ENCODE results near the gene NDRG2.
A peak's percentile ranks its signal among the peaks of the same experiment; 100 is the strongest.
"Not testable (repeated sequence)": the region's sequence is repeated elsewhere in the genome, so short reads cannot be mapped to it uniquely, and the experiment has no call there.

NDRG2 gene

GRCh38 chr14:20988717-20989470, 36.0 kb downstream of the NDRG2 start:
- DNase-seq (ENCODE audit: low read depth in 1 of 2, low spot score in 1 of 2), result no peak
- TF ChIP-seq JUND (IDR thresholded peaks at IDR 0.05; ENCODE audit: low read depth), result no peak
- in situ Hi-C loops (cut with HindIII; ENCODE audit: low pct_unique_long_range_greater_than_20kb, low sequenced_read_pairs), result no loop called here

DNA sequence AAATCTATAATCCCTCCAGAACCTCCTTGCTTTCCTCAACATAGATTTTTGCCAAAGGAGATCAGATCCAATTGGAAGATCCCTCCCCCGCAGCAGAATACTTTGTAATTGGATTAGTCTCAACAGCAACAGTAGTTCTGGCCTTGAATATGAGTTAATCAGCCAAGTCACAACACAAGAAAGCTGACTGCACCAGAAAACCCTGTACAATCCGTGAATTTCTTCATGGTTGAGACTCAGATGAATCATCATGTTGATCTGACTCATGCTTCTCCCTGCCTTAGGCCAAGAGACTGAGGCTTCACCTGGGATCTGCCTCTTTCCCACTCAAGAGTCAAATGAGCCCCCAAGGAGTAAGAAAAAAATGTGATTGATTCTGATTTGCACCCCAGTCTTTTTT, 38.0 kb downstream of the NDRG2 start:
- DNase-seq (ENCODE audit: low read depth in 1 of 2, low spot score in 1 of 2), result no peak
- in situ Hi-C loops (cut with HindIII; ENCODE audit: low pct_unique_long_range_greater_than_20kb, low sequenced_read_pairs), result no loop called here
- no peak for TF ChIP-seq JUND (IDR thresholded peaks at IDR 0.05; ENCODE audit: low read depth)

DNA sequence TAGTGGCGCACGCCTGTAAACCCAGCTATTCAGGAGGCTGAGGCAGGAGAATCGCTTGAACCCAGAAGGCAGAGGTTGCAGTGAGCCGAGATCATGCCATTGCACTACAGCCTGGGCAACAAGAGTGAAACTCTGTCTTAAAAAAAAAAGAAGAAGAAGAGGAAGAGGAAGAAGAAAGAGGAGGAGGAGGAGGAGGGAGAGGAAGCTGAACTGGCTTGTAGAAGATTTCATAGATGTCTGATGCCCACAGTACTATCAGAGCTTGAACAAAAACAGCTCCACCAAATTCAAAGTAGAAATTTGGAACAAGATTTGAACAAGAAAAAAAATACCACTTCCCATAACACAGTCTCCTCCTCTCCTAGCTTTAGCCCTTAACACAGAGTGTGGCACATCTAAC, 39.2 kb downstream of the NDRG2 start:
- DNase-seq (ENCODE audit: low read depth in 1 of 2, low spot score in 1 of 2); in situ Hi-C loops (cut with HindIII; ENCODE audit: low pct_unique_long_range_greater_than_20kb, low sequenced_read_pairs): not testable (repeated sequence)

DNA sequence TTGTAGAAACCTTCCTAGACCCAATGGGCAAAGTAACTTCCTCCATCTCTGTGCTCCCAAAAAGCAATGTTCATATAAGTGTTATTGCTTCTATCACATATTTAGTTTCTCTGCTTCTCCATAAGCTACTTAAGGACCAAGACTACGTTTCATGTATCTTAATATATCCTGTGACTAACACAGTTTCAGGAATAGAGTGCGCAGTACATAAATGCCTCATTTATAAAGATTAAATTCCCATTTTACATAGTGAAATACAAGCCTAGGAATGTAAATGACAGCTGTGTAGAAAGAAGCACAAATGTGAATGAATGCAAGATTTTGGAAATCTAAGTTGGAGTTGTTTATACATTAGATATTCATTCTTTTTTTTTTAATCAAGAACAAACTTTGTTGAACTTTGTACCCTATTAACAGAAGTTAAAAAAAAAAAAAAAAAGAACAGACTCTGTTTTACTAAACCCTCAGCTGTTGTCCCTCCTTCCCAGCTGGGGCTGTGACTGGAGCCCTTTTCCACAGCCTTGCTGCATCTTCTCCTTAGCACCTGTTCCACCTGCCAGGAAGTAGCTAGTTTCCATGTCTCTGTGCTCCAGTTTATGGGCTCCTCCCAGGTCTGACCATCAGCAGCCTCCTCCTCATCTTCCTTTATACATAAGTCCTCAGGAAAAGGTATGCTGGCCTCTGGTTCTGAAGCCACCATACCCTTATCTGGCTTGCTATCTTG, 42.1 kb downstream of the NDRG2 start:
- no peak for DNase-seq (ENCODE audit: low read depth in 1 of 2, low spot score in 1 of 2)
- in situ Hi-C loops (cut with HindIII; ENCODE audit: low pct_unique_long_range_greater_than_20kb, low sequenced_read_pairs), result no loop called here
- TF ChIP-seq JUND (IDR thresholded peaks at IDR 0.05; ENCODE audit: low read depth), result no peak

GRCh38 chr14:20980906-20981305, 44.0 kb downstream of the NDRG2 start:
- TF ChIP-seq JUND (IDR thresholded peaks at IDR 0.05; ENCODE audit: low read depth), result no peak
- in situ Hi-C loops (cut with HindIII; ENCODE audit: low pct_unique_long_range_greater_than_20kb, low sequenced_read_pairs), result no loop called here
- no peak for DNase-seq (ENCODE audit: low read depth in 1 of 2, low spot score in 1 of 2)

DNA sequence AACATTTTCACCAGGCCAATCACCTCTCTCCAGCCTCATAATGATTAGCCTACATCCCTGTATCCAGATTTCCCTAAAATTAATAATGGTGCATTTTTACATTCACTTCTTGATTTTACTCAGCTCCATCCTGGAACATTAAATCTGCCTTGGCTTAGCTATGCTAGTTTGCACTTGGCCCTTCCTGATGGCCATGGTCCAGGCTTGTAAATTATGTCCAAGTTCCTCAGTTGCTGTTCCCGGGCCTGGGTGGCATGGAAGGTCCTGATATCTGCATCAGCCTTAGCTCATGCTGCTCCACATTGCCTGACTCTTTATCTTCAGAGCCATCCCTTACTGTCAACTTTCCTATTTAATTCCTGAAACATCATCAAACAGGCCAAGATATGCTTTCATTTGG, 46.2 kb downstream of the NDRG2 start:
- in situ Hi-C loops (cut with HindIII; ENCODE audit: low pct_unique_long_range_greater_than_20kb, low sequenced_read_pairs), result no loop called here
- no peak for TF ChIP-seq JUND (IDR thresholded peaks at IDR 0.05; ENCODE audit: low read depth)
- DNase-seq (ENCODE audit: low read depth in 1 of 2, low spot score in 1 of 2), result no peak

- in situ Hi-C loops (cut with HindIII; ENCODE audit: low pct_unique_long_range_greater_than_20kb, low sequenced_read_pairs), result no loop called here
- no peak for DNase-seq (ENCODE audit: low read depth in 1 of 2, low spot score in 1 of 2)
- TF ChIP-seq JUND (IDR thresholded peaks at IDR 0.05; ENCODE audit: low read depth), result no peak
These were observed 48.6 kb downstream of the NDRG2 start for GRCh38 chr14:20976291-20976690.

GRCh38 chr14:20973501-20973900, 51.4 kb downstream of the NDRG2 start:
- DNase-seq (ENCODE audit: low read depth in 1 of 2, low spot score in 1 of 2), result no peak
- in situ Hi-C loops (cut with HindIII; ENCODE audit: low pct_unique_long_range_greater_than_20kb, low sequenced_read_pairs), result no loop called here
- TF ChIP-seq JUND (IDR thresholded peaks at IDR 0.05; ENCODE audit: low read depth), result no peak

- in situ Hi-C loops (cut with HindIII; ENCODE audit: low pct_unique_long_range_greater_than_20kb, low sequenced_read_pairs), result no loop called here
- TF ChIP-seq JUND (IDR thresholded peaks at IDR 0.05; ENCODE audit: low read depth), result no peak
- no peak for DNase-seq (ENCODE audit: low read depth in 1 of 2, low spot score in 1 of 2)
These were observed 53.2 kb downstream of the NDRG2 start for GRCh38 chr14:20971705-20972021.

DNA sequence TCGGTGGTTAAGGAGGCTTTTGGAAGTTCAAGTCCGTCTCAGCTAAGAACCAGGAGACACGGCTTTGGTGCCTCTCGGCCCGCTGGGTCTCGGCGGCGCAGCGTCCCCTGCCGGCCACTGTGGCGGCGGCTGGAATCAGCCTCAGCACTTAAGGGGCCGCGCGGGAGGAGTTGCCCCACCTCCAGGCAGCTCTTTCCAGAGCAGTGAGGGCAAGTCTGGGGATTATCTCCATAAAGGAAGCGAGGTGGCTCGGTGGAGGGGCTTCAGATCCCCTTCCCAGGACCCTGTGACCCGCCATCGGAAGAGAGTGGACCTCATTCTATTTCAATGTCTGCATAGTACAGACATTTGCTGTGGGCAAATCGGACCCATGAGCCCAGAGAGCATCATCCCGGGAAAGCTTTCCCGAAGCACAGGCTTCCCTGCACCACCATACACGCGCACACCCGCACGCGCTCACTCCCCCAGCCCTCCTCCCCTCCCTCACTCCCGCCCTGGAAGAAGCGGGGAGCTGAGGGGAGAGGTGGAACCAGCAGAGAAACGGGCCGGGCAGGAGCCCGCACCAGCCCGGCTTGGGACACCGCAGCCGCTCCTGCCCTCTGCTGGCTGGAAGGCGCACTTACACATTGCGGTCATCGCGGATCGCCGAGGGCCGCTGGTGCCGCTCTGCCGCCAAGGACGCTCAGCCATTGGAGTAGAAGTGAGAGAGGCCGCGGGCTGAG, 53.7 kb downstream of the NDRG2 start:
- in situ Hi-C loops (cut with HindIII; ENCODE audit: low pct_unique_long_range_greater_than_20kb, low sequenced_read_pairs), result no loop called here
- DNase-seq (ENCODE audit: low read depth in 1 of 2, low spot score in 1 of 2), result peak; percentile 65 to 89
- TF ChIP-seq JUND (IDR thresholded peaks at IDR 0.05; ENCODE audit: low read depth), result no peak

GRCh38 chr14:20970647-20970982, 54.2 kb downstream of the NDRG2 start:
- in situ Hi-C loops (cut with HindIII; ENCODE audit: low pct_unique_long_range_greater_than_20kb, low sequenced_read_pairs), result no loop called here
- no peak for DNase-seq (ENCODE audit: low read depth in 1 of 2, low spot score in 1 of 2)
- TF ChIP-seq JUND (IDR thresholded peaks at IDR 0.05; ENCODE audit: low read depth), result no peak

DNA sequence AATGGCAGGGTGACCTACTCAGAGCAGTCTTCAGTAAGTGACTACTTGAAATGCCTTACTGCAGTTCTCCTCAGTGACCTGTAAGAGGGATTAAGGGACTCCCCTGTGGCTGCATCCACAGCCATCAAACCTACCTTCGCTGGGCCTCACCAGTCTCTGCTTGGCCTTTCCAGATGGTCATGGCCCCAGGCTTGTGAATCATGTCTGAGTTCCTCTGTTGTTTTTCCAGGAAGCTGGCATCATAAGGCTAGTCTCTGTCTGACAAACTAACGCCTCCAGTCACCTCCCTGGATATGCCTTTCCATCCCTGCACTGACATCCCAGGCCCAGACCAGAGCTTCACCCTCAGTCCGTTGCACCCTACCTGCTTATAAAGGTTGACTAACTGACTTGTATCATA, 55.5 kb downstream of the NDRG2 start:
- no peak for TF ChIP-seq JUND (IDR thresholded peaks at IDR 0.05; ENCODE audit: low read depth)
- in situ Hi-C loops (cut with HindIII; ENCODE audit: low pct_unique_long_range_greater_than_20kb, low sequenced_read_pairs), result no loop called here
- DNase-seq (ENCODE audit: low read depth in 1 of 2, low spot score in 1 of 2), result no peak

All from T47D (cell line).